ENCODE data around the gene SP7. TPM values are rescaled to one million over a fixed set of nuclear protein-coding genes. Genes with fewer than 3 reads are reported as not detected.

Gene SP7
- total and polyA plus RNA-seq, 9 of the 15 experiments (the other 6 are each of a cell fraction or from before 2014, with no cell fraction given) = 0.04 TPM; not detected in 8

DNA sequence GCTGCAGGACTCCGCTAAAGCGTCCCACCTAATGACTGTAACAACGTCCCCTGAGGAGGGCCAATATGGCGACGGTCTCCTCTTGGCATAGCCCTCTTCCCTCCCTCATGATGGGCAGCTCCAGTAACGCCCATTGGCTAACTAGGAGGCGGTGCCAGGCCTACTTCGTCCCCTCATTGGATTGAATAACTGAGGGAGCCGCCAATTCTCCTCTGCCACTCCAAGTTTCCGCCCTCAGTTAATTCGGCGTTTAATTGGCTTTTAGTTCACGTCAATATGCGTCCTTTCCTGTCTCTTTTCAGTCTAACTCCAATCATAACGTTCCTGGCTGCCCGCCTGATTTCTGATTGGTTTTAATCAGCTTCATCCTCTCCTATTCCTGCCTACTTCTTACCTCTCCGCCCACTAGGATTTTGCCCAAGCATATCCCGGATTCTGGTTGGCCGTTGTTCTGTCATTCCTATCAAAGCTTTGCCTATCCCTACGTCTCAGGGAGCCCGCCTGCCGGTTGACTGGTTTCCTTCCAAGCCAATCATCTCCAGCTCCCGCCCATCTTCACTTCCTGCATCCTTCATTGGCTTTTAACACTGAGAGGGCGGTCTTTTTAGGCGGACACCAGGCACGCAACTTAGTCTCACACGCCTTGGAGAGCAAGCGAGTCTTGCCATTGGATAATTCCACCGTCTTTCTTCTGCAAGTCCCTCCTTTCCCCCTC is 43.4 kb upstream of the SP7 start (continued):
- TF ChIP-seq, protein P1, sequence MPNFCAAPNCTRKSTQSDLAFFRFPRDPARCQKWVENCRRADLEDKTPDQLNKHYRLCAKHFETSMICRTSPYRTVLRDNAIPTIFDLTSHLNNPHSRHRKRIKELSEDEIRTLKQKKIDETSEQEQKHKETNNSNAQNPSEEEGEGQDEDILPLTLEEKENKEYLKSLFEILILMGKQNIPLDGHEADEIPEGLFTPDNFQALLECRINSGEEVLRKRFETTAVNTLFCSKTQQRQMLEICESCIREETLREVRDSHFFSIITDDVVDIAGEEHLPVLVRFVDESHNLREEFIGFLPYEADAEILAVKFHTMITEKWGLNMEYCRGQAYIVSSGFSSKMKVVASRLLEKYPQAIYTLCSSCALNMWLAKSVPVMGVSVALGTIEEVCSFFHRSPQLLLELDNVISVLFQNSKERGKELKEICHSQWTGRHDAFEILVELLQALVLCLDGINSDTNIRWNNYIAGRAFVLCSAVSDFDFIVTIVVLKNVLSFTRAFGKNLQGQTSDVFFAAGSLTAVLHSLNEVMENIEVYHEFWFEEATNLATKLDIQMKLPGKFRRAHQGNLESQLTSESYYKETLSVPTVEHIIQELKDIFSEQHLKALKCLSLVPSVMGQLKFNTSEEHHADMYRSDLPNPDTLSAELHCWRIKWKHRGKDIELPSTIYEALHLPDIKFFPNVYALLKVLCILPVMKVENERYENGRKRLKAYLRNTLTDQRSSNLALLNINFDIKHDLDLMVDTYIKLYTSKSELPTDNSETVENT (CRISPR knock-in tag; IDR thresholded peaks at IDR 0.05) = peak; percentile 92
- TF ChIP-seq BACH1 (tag; IDR thresholded peaks at IDR 0.05) = no peak
- TF ChIP-seq, protein P2, sequence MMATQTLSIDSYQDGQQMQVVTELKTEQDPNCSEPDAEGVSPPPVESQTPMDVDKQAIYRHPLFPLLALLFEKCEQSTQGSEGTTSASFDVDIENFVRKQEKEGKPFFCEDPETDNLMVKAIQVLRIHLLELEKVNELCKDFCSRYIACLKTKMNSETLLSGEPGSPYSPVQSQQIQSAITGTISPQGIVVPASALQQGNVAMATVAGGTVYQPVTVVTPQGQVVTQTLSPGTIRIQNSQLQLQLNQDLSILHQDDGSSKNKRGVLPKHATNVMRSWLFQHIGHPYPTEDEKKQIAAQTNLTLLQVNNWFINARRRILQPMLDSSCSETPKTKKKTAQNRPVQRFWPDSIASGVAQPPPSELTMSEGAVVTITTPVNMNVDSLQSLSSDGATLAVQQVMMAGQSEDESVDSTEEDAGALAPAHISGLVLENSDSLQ (IDR thresholded peaks at IDR 0.05) = peak; percentile 100
- TF ChIP-seq ZNF584 (CRISPR knock-in tag; IDR thresholded peaks at IDR 0.05; ENCODE audit: low read depth) = no peak
- peak; percentile 78 for TF ChIP-seq CREB1 (IDR thresholded peaks at IDR 0.05)
- TF ChIP-seq CREB1 (CRISPR knock-in tag; IDR thresholded peaks at IDR 0.05) = peak; percentile 83
- peak; percentile 79 for TF ChIP-seq ELF2 (CRISPR knock-in tag; IDR thresholded peaks at IDR 0.05)
- TF ChIP-seq, protein P3, sequence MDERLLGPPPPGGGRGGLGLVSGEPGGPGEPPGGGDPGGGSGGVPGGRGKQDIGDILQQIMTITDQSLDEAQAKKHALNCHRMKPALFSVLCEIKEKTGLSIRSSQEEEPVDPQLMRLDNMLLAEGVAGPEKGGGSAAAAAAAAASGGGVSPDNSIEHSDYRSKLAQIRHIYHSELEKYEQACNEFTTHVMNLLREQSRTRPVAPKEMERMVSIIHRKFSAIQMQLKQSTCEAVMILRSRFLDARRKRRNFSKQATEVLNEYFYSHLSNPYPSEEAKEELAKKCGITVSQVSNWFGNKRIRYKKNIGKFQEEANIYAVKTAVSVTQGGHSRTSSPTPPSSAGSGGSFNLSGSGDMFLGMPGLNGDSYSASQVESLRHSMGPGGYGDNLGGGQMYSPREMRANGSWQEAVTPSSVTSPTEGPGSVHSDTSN (CRISPR knock-in tag; IDR thresholded peaks at IDR 0.05; ENCODE audit: low read depth) = peak; percentile 87
- TF ChIP-seq, protein P3 (tag; conservative IDR thresholded peaks at IDR 0.05; ENCODE audit: low read depth) = peak; percentile 100
- TF ChIP-seq RFX5 (IDR thresholded peaks at IDR 0.05; ENCODE audit: low read depth, low read length) = 0 out of 2 replicates have a peak, but pooled peaks have one; percentile 11
- TF ChIP-seq ZNF586 (CRISPR knock-in tag; conservative IDR thresholded peaks at IDR 0.05) = no peak
- TF ChIP-seq CCNT2 (IDR thresholded peaks at IDR 0.05; ENCODE audit: borderline replicate concordance, extremely low read depth, insufficient read length, low read depth, low read length) = no peak
- TF ChIP-seq, protein P4, sequence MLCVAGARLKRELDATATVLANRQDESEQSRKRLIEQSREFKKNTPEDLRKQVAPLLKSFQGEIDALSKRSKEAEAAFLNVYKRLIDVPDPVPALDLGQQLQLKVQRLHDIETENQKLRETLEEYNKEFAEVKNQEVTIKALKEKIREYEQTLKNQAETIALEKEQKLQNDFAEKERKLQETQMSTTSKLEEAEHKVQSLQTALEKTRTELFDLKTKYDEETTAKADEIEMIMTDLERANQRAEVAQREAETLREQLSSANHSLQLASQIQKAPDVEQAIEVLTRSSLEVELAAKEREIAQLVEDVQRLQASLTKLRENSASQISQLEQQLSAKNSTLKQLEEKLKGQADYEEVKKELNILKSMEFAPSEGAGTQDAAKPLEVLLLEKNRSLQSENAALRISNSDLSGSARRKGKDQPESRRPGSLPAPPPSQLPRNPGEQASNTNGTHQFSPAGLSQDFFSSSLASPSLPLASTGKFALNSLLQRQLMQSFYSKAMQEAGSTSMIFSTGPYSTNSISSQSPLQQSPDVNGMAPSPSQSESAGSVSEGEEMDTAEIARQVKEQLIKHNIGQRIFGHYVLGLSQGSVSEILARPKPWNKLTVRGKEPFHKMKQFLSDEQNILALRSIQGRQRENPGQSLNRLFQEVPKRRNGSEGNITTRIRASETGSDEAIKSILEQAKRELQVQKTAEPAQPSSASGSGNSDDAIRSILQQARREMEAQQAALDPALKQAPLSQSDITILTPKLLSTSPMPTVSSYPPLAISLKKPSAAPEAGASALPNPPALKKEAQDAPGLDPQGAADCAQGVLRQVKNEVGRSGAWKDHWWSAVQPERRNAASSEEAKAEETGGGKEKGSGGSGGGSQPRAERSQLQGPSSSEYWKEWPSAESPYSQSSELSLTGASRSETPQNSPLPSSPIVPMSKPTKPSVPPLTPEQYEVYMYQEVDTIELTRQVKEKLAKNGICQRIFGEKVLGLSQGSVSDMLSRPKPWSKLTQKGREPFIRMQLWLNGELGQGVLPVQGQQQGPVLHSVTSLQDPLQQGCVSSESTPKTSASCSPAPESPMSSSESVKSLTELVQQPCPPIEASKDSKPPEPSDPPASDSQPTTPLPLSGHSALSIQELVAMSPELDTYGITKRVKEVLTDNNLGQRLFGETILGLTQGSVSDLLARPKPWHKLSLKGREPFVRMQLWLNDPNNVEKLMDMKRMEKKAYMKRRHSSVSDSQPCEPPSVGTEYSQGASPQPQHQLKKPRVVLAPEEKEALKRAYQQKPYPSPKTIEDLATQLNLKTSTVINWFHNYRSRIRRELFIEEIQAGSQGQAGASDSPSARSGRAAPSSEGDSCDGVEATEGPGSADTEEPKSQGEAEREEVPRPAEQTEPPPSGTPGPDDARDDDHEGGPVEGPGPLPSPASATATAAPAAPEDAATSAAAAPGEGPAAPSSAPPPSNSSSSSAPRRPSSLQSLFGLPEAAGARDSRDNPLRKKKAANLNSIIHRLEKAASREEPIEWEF (CRISPR knock-in tag; IDR thresholded peaks at IDR 0.05) = peak; percentile 59; the same call in 1 of the 2 replicates
- TF ChIP-seq, protein P5, sequence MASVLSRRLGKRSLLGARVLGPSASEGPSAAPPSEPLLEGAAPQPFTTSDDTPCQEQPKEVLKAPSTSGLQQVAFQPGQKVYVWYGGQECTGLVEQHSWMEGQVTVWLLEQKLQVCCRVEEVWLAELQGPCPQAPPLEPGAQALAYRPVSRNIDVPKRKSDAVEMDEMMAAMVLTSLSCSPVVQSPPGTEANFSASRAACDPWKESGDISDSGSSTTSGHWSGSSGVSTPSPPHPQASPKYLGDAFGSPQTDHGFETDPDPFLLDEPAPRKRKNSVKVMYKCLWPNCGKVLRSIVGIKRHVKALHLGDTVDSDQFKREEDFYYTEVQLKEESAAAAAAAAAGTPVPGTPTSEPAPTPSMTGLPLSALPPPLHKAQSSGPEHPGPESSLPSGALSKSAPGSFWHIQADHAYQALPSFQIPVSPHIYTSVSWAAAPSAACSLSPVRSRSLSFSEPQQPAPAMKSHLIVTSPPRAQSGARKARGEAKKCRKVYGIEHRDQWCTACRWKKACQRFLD (CRISPR knock-in tag; IDR thresholded peaks at IDR 0.05) = no peak; the same call in 1 of the 2 replicates

Data from K562 (cell line).